Stimulated activated CD4-positive, alpha-beta T cell treated with anti-CD3 and anti-CD28 coated beads, Interleukin-15, amount 100 ng/mL, for 24 hours (primary cell): Measurements from ENCODE around the gene UVRAG.
A peak's percentile ranks its signal among the peaks of the same experiment; 100 is the strongest.

Experiments used
- DNase-seq: peaks from one replicate; pipeline ENCODE4 v3.0.0-alpha.2; 2020

The UVRAG gene

GRCh38 chr11:75810637-75811390 lies 4.2 kb upstream of the UVRAG start:
- DNase-seq: no peak

DNA sequence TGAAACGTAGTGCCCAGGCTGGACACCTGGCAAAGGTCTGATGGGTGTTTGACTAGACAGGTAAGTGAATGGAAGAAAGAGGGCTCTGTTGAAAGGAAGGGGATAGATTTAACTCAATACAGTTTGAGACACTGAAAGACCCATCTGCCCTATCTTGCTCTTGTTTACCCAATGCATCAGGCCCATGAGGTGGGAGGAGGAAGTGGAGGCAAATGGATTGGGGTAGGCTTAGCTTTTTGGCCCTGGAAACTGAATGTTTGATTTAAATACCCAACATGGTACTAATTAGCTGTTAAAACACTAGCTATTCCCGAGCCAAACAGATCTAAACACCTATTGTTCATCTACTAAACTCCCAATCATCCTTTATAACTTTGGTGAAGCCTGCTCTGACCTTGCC lies 3.5 kb upstream of the UVRAG start:
- no peak for DNase-seq

GRCh38 chr11:75812542-75813040 lies 2.4 kb upstream of the UVRAG start:
- no peak for DNase-seq

GRCh38 chr11:75813124-75813523 lies 1.9 kb upstream of the UVRAG start:
- DNase-seq: no peak

DNA sequence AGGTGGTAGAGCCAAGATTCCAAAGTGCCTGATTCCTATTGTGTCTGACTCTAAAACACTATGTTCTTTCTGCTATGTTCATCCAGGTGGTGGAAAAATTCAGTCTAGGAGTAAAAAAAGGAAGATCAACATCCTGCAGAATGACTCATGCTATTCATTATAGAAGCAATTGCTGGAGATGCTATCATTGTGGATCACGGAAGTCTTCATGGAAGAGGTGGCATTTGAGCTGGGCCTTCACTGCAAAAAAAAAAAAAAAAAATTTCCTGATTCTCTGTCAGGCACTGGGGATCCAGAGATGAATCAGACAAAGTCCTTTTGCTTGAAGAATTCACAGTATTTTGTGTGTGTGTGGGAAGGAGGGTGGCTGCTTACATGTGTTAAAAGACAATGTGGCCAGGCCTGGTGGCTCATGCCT lies 1.4 kb upstream of the UVRAG start:
- no peak for DNase-seq

GRCh38 chr11:75814363-75814676 lies 690 bp upstream of the UVRAG start:
- no peak for DNase-seq

DNA sequence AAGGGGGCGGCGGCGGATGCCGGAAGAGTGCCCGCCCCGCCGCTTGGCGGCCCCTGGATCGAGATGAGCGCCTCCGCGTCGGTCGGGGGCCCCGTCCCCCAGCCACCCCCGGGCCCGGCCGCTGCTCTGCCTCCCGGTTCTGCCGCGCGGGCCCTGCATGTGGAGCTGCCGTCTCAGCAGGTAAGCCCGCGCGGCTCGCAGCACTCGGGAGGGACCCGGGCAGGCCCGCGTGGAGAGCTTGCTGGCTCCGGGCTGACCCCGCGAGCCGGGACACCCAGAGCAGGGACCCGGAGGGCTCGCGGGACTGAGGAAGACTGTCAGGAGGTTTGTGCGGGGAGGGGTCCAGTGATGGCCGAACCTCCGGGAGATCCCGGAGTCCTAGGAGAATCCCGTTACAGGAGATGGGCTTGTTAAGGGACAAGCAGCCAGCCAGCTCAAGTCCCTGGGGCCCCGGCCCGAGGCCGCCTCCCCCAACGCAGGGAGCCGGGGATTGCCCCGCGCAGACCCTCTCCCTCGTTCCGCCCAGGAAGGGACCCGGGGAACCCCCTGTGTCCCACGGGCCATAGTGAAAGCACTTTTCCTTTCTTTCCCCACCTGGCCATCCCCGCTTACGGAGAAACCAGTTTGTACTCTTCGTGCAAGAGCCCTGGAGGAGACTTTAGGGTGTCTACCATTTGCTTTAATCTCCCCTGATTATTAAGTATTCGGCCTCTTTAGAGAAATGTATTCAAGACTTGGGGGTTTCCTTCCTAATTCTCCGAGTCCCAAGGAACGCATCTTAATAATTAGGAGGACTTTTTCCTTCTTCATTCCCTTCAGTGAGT lies 547 bp downstream of the UVRAG start:
- DNase-seq: peak; percentile 56

DNA sequence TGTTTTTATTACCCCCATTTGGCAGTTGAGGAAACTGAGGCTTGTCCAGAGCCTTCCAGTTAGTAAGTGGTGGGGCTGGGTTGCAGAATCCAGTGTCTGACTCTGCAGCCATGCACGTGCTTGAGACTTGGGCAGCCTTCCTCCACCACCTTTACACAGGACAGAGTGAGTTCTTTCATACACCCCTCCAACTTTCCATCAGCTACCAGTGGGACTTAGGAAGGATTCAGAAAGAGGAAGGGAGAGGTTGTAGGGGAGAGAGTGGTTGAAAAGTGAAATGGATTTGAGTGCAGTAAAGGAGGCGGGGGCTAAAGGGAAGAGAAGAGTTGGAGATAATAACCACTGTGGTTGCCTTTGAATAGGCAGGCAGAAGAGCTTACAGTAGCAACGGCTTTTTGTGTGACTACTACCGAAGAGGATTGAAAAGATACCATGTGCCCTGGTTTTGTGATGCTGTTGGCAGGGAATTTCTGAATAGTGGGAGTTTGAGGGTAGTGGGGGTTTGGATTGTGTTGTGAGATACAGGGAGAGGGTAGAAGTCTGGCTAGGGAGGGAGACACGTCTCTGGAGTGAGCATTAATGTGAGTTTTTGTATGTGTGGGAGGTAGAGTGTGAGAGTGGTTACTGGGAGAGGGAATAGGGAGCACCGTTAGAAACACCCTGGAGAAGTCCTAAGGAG lies 1.7 kb downstream of the UVRAG start:
- no peak for DNase-seq

DNA sequence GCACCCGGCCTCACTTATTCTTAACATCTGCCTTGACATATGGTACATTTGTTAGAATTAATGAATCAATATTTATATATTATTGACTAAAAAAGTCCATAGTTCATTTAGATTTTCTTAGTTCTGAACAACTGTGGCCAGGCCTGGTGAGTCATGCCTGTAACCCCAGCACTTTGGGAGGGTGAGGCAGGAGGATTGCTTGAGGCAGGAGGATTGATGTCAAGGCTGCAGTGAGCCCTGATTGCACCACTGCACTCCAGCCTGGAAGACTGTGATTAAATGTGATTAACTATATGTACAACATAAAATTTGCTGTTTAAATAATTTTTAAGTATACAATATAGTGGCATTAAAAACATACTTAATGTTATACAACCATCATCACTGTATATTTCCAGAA lies 5.6 kb downstream of the UVRAG start:
- DNase-seq: no peak

DNA sequence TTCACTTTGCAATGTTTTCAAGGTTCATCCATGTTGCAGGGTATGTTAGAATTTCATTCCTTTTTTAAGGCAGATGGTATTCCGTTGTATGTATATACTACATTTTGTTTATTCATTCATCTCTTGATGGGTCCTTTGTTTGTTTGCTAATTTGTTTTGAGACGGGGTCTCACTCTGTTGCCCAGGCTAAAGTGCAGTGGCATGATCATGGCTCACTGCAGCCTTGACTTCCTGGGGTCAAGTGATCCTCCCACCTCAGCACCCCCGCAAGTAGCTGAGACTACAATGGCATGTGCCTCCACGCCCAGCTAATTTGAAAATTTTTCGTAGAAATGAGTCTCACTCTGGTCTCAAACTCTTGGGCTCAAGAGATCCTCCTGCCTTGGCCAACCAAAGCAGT lies 6.2 kb downstream of the UVRAG start:
- DNase-seq: no peak

DNA sequence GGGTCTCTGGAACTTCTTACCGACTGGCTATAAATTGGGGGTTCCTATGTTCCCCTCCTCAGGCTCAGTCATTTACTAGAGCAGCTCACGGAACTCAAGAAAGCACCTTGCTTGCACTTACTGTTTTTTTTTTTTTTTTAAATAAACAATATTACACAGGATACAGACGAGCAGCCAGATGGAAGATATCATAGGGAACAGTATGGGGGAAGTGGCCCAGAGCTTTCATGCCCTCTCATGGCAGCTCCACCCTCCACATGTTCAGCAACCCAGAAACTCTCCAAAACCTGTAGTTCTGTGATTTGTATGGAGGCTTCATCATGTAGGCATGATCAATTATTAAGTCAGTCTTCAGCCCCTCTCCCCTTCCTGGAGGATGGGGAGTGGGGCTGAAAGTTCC lies 7.5 kb downstream of the UVRAG start:
- no peak for DNase-seq

- DNase-seq: no peak
These were observed 8.4 kb downstream of the UVRAG start for GRCh38 chr11:75823415-75823814.

DNA sequence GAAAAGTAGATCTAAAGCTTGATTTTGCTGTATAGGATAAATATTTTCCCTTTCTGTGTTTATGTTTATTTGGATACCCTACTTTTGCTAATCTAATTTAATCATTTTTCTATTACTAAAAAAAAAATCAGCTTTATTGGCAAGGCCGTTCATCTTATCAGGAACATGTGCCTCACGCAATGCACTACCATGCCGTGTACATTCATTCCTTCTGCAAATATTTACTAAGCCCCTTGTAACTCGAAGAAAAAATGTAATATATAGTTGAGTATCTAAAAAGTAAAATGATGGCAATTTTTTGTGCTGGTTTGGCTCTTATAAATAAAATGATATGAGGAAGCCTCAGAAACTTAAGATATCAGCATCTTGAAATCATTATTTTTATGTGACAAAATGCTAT lies 8.9 kb downstream of the UVRAG start:
- DNase-seq: no peak

DNA sequence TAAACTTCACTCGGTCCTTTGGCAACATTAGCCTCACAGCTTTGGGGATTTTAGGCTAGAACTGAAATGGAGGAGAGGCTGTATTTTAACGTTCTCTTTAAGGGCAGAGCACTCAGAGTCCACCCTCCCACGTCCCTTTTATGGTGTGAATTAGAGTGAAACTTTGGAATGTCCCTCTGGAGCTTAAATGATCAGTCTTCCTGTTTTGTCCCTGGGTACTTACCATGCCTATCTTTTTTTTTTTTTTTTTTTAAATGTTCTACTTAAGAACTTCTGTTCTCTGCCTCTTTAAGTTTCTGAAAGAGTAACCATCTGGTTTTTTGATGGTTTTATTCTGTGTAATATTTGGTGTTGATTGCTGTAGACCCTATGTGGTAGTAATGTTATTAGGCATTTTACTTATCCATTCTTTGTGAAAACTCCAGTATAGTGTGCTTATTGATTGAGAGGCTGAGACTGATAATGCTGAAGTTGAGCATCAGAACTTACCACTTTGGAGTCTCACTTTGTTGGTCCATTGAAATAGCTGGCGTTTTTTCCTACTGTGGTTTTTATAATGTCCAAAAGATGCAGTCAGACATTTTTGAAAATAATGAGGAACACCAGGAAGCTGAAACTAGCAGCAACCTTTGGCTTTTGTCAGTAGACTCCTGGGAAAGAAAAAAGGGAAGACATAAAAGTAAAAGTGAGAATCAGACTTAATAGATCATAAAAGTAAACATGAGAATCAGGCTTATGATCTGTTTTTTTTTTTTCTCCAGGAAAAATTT lies 11.6 kb downstream of the UVRAG start:
- DNase-seq: no peak

- DNase-seq: no peak
These were observed 12.6 kb downstream of the UVRAG start for GRCh38 chr11:75827562-75827961.

DNA sequence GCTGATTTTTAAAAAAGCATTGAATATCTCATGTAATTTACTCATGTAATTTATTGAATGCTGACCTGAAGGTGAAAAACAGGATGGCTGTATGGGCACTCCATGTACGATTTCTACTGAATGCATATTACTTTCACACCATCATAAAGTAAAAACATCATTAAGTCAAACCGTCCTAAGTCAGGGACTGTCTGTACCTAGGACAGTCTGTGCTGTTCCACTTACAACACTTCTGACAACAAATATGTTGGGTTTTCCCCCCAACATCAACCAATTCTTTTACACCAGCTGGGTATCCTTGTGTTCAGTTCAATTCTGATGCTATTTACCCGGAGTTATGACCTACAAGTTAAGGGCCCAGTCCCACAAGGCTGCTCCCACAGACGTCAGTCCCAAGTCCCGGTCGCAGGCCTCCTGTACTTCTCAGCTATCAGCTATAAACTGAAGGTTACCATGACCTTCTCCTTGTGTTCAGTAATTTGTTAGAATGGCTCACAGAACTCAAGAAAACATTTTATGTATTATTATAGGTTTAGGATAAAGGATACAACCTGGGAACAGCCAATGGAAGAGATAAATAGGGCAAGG lies 17.0 kb downstream of the UVRAG start:
- no peak for DNase-seq

GRCh38 chr11:75834728-75835127 lies 19.7 kb downstream of the UVRAG start:
- no peak for DNase-seq

DNA sequence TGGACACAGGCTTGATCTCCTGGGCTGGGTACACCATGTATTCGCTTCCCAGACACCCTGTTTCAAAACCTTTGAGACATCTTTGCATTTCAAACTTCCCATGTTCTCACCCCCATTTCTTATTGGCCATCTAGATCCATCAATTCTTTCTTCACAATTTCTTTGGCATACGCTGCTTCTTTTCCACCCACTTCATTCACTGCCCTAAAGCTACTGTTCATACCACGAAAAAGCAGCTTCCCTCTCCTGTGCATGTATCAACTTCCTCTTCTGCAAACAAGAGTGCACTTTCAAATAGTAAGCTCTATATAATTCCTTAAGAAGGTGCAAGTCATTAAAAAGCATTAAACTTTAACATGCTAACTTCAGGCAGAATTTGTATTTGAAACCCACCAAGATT lies 21.4 kb downstream of the UVRAG start:
- no peak for DNase-seq

- no peak for DNase-seq
These were observed 24.8 kb downstream of the UVRAG start for GRCh38 chr11:75839851-75840250.

DNA sequence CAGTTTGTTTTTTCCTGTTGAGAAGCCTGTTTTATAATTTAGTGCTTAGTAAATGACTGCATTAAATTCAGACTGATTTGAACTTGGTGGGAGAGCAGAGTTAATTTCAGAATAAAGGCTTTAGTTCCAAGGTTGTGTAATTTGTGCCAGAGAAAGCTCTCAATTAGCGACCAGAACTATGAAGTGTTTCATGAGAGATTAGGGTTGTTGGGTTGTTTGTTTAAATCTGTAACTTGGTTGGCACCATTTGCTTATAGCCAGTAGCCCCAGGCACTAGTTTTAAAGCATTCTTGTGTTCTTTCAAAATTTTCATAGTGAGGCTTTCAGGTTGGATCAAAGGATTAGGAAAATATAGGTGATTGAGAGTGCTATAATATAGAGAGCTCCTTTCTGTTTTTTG lies 25.5 kb downstream of the UVRAG start:
- DNase-seq: no peak

- DNase-seq: no peak
These were observed 26.7 kb downstream of the UVRAG start for GRCh38 chr11:75841739-75842138.

GRCh38 chr11:75845324-75845723 lies 30.3 kb downstream of the UVRAG start:
- no peak for DNase-seq

GRCh38 chr11:75849894-75850293 lies 34.9 kb downstream of the UVRAG start:
- DNase-seq: no peak
